CD4-positive, alpha-beta memory T cell (primary cell): Measurements from ENCODE around the gene LSM7. TPM values are rescaled to one million over a fixed set of nuclear protein-coding genes. Genes with fewer than 3 reads are reported as not detected.

ENCODE experiments used
- CTCF ChIA-PET: fragments of 350-600 bp; sonication (Branson Sonifier 250); formaldehyde crosslinking; loops from one replicate; lab custom pipeline; 2021; ENCODE audit warnings: inconsistent platforms; ENCODE audit not compliant: partially characterized antibody; lab: Charles Lee
- POLR2A ChIA-PET: fragments of 350-600 bp; sonication (Branson Sonifier 250); formaldehyde crosslinking; loops from one replicate; lab custom pipeline; 2021; ENCODE audit not compliant: partially characterized antibody; lab: Charles Lee
- DNase-seq, 5 donors: peaks; one replicate each; pipeline versions ENCODE4 v3.0.0 to v3.0.0-alpha.2; 2020 to 2022; ENCODE audit warnings: mixed read lengths in 1 of 5
- H3K27ac ChIP-seq: one replicate; pipeline ENCODE4 v1.7.0; 2013; ENCODE audit warnings: low read depth, low read length
- H3K27me3 ChIP-seq: 2 replicates; pipeline ENCODE4 v1.7.0; 2013; ENCODE audit warnings: mild to moderate bottlenecking, low read length, moderate library complexity; ENCODE audit not compliant: insufficient read depth
- H3K36me3 ChIP-seq: 2 replicates; pipeline ENCODE4 v1.7.0; 2013; ENCODE audit warnings: mild to moderate bottlenecking, low read length, moderate library complexity; ENCODE audit not compliant: insufficient read depth
- H3K4me1 ChIP-seq: 2 replicates; pipeline ENCODE4 v1.7.0; 2013; ENCODE audit warnings: mild to moderate bottlenecking, low read length, moderate library complexity; ENCODE audit not compliant: insufficient read depth
- H3K4me3 ChIP-seq, 2 donors: one replicate each; pipeline ENCODE4 v1.7.0; 2013; ENCODE audit warnings: low read length in 2 of 2, mild to moderate bottlenecking in 1 of 2
- H3K9me3 ChIP-seq, 2 donors: one replicate each; pipeline ENCODE4 v1.7.0; 2013; ENCODE audit warnings: low read length in 2 of 2, control low read depth in 1 of 2; ENCODE audit not compliant: control insufficient read depth in 1 of 2
- H3K27ac Mint-ChIP-seq, 7 donors: one replicate each; pipeline ENCODE4 v1.8.0; 2020 to 2021; ENCODE audit warnings: mixed read lengths in 7 of 7, mild to moderate bottlenecking in 6 of 7, inconsistent platforms in 3 of 7, moderate library complexity in 3 of 7
- H3K27me3 Mint-ChIP-seq, 2 donors: one replicate each; pipeline ENCODE4 v1.8.0; 2020 to 2021; ENCODE audit warnings: mixed read lengths in 2 of 2
- H3K36me3 Mint-ChIP-seq, 2 donors: one replicate each; pipeline ENCODE4 v1.8.0; 2020 to 2021; ENCODE audit warnings: mixed read lengths in 2 of 2, inconsistent platforms in 1 of 2, mild to moderate bottlenecking in 1 of 2
- H3K4me1 Mint-ChIP-seq, 4 donors: one replicate each; pipeline ENCODE4 v1.8.0; 2020 to 2021; ENCODE audit warnings: mixed read lengths in 4 of 4, mild to moderate bottlenecking in 1 of 4
- H3K4me3 Mint-ChIP-seq, 8 donors: one replicate each; pipeline ENCODE4 v1.8.0; 2020 to 2021; ENCODE audit warnings: mixed read lengths in 8 of 8, mild to moderate bottlenecking in 7 of 8, moderate library complexity in 6 of 8, inconsistent platforms in 3 of 8
- H3K9me3 Mint-ChIP-seq, 8 donors: one replicate each; pipeline ENCODE4 v1.8.0; 2020 to 2021; ENCODE audit warnings: mixed read lengths in 8 of 8, mild to moderate bottlenecking in 5 of 8, inconsistent platforms in 3 of 8, moderate library complexity in 1 of 8
- intact Hi-C: fragments of 100-400 bp; cut with micrococcal nuclease; formaldehyde crosslinking; loops from one replicate; pipeline ENCODE4 v1.15.1; 2023
- polyA plus RNA-seq, 2 donors: library from polyadenylated mRNA; unstranded; fragments of 300-500 nt; fragmentation: Illumina TruSeq; gene quantifications; one replicate each; pipeline ENCODE4 v1.2.3, GENCODE V29; 2021
- total RNA-seq, 2 experiments: library from RNA; stranded (reverse); gene quantifications; one replicate each; pipeline ENCODE4 v1.2.3, GENCODE V29; 2021

LSM7 gene
- total and polyA plus RNA-seq, 4 experiments from 2014 or later: 107 to 171 (median 137) TPM

- Mint-ChIP-seq H3K27ac (peak overlapping the region; percentile 2 to 78 (median 56)), H3K9me3 (no peaks in the 10 kb centered on the region), H3K4me1 (peaks cover 12 to 31% (median 21%) of the 10 kb centered on the region in 4 donors), H3K36me3 (peaks cover 0 to 8% of the 10 kb centered on the region in 2 donors), H3K4me3 (peak overlapping the region in 1 of 8 donors; percentile 26), H3K27me3 (no peaks in the 10 kb centered on the region)
- H3K36me3 ChIP-seq: no peaks in the 10 kb centered on the region
- H3K27ac ChIP-seq: no peak overlapping the region
- intact Hi-C loops: no loop called here
- peak in 1 of 5 donors; percentile 35 for DNase-seq
- POLR2A ChIA-PET: no interaction called here
- H3K4me1 ChIP-seq: peaks cover 14% of the 10 kb centered on the region
- no peaks in the 10 kb centered on the region for H3K27me3 ChIP-seq
- no peak overlapping the region for H3K4me3 ChIP-seq
- H3K9me3 ChIP-seq: no peaks in the 10 kb centered on the region
- CTCF ChIA-PET: no interaction called here
Observed at GRCh38 chr19:2334986-2335846, 6.8 kb upstream of the LSM7 start.

GRCh38 chr19:2334426-2334825 is 6.0 kb upstream of the LSM7 start:
- no peak overlapping the region for H3K27ac ChIP-seq
- Mint-ChIP-seq H3K27me3 (no peaks in the 10 kb centered on the region), H3K36me3 (peaks cover 0 to 10% of the 10 kb centered on the region in 2 donors), H3K4me1 (peaks cover 16 to 39% (median 27%) of the 10 kb centered on the region in 4 donors), H3K27ac (peak overlapping the region in 1 of 7 donors; percentile 56), H3K4me3 (no peak overlapping the region), H3K9me3 (no peaks in the 10 kb centered on the region)
- no peak overlapping the region for H3K4me3 ChIP-seq
- POLR2A ChIA-PET: no interaction called here
- DNase-seq: peak in 1 of 5 donors; percentile 20
- no peaks in the 10 kb centered on the region for H3K27me3 ChIP-seq
- H3K4me1 ChIP-seq: peaks cover 21% of the 10 kb centered on the region
- intact Hi-C loops: no loop called here
- H3K36me3 ChIP-seq: no peaks in the 10 kb centered on the region
- CTCF ChIA-PET: no interaction called here
- no peaks in the 10 kb centered on the region for H3K9me3 ChIP-seq

GRCh38 chr19:2333807-2334211 is 5.4 kb upstream of the LSM7 start:
- Mint-ChIP-seq H3K27ac (peak overlapping the region in 2 of 7 donors; percentile 35 to 77), H3K9me3 (no peaks in the 10 kb centered on the region), H3K27me3 (no peaks in the 10 kb centered on the region), H3K4me3 (peak overlapping the region in 2 of 8 donors; percentile 20 to 67), H3K36me3 (peaks cover 0 to 11% of the 10 kb centered on the region in 2 donors), H3K4me1 (peaks cover 20 to 44% (median 32%) of the 10 kb centered on the region in 4 donors)
- no peak overlapping the region for H3K4me3 ChIP-seq
- intact Hi-C loops: no loop called here
- H3K4me1 ChIP-seq: peaks cover 27% of the 10 kb centered on the region
- ChIA-PET CTCF (no interaction called here), POLR2A (no interaction called here)
- no peaks in the 10 kb centered on the region for H3K27me3 ChIP-seq
- no peak overlapping the region for H3K27ac ChIP-seq
- no peaks in the 10 kb centered on the region for H3K36me3 ChIP-seq
- H3K9me3 ChIP-seq: no peaks in the 10 kb centered on the region
- DNase-seq: peak in 1 of 5 donors; percentile 10

GRCh38 chr19:2333027-2333806 is 4.8 kb upstream of the LSM7 start:
- Mint-ChIP-seq H3K27ac (peak overlapping the region in 2 of 7 donors; percentile 35 to 77), H3K4me3 (peak overlapping the region in 2 of 8 donors; percentile 20 to 67), H3K36me3 (peaks cover 3 to 14% of the 10 kb centered on the region in 2 donors), H3K9me3 (peaks cover 0 to 2% (median 0%) of the 10 kb centered on the region in 8 donors), H3K27me3 (no peaks in the 10 kb centered on the region), H3K4me1 (peaks cover 22 to 48% (median 34%) of the 10 kb centered on the region in 4 donors)
- POLR2A ChIA-PET: interaction anchor here (1.1 kb wide), 1 partner anchor 11 kb away, joined by 3 read pairs; no protein-coding TSS in a partner anchor
- intact Hi-C loops: no loop called here
- Histone ChIP-seq H3K27ac (no peak overlapping the region), H3K27me3 (no peaks in the 10 kb centered on the region), H3K36me3 (no peaks in the 10 kb centered on the region), H3K9me3 (no peaks in the 10 kb centered on the region), H3K4me3 (no peak overlapping the region), H3K4me1 (peaks cover 27% of the 10 kb centered on the region)
- peak in 1 of 5 donors; percentile 31 for DNase-seq
- CTCF ChIA-PET: no interaction called here

GRCh38 chr19:2332341-2333026 is 4.1 kb upstream of the LSM7 start:
- Histone ChIP-seq H3K36me3 (no peaks in the 10 kb centered on the region), H3K27ac (no peak overlapping the region), H3K27me3 (no peaks in the 10 kb centered on the region), H3K4me1 (peaks cover 32% of the 10 kb centered on the region), H3K9me3 (no peaks in the 10 kb centered on the region), H3K4me3 (no peak overlapping the region)
- DNase-seq: peak; percentile 25 to 65 (median 43)
- intact Hi-C loops: no loop called here
- H3K4me1 Mint-ChIP-seq: peaks cover 25 to 55% (median 40%) of the 10 kb centered on the region in 4 donors
- peaks cover 4 to 20% of the 10 kb centered on the region in 2 donors for H3K36me3 Mint-ChIP-seq
- CTCF ChIA-PET: no interaction called here
- no peaks in the 10 kb centered on the region for H3K27me3 Mint-ChIP-seq
- POLR2A ChIA-PET: interaction anchor here (0.9 to 1.1 kb wide), 3 partner anchors 10 to 97 kb away, joined by 3 read pairs; partner anchors contain the start of gene PLEKHJ1
- H3K9me3 Mint-ChIP-seq: peaks cover 0 to 2% (median 0%) of the 10 kb centered on the region in 8 donors
- peak overlapping the region; percentile 73 to 90 (median 80) for H3K27ac Mint-ChIP-seq
- H3K4me3 Mint-ChIP-seq: peak overlapping the region in 5 of 8 donors; percentile 13 to 59 (median 40)

- peak in 1 of 5 donors; percentile 3 for DNase-seq
- H3K9me3 Mint-ChIP-seq: peaks cover 0 to 2% (median 0%) of the 10 kb centered on the region in 8 donors
- intact Hi-C loops: no loop called here
- H3K4me3 Mint-ChIP-seq: peak overlapping the region in 3 of 8 donors; percentile 17 to 46 (median 35)
- H3K27me3 Mint-ChIP-seq: no peaks in the 10 kb centered on the region
- peaks cover 27 to 63% (median 47%) of the 10 kb centered on the region in 4 donors for H3K4me1 Mint-ChIP-seq
- Histone ChIP-seq H3K27me3 (no peaks in the 10 kb centered on the region), H3K9me3 (no peaks in the 10 kb centered on the region), H3K4me3 (no peak overlapping the region), H3K36me3 (no peaks in the 10 kb centered on the region), H3K27ac (no peak overlapping the region), H3K4me1 (peaks cover 39% of the 10 kb centered on the region)
- ChIA-PET POLR2A (interaction anchor here (0.6 to 0.9 kb wide), 4 partner anchors 29 to 96 kb away, joined by 3 read pairs; partner anchors contain the start of gene PLEKHJ1), CTCF (no interaction called here)
- H3K27ac Mint-ChIP-seq: peak overlapping the region; percentile 23 to 76 (median 73)
- H3K36me3 Mint-ChIP-seq: peaks cover 4 to 21% of the 10 kb centered on the region in 2 donors
Observed at GRCh38 chr19:2331601-2332246, 3.3 kb upstream of the LSM7 start.
